ENCODE measurements around the gene COG7.

DNA sequence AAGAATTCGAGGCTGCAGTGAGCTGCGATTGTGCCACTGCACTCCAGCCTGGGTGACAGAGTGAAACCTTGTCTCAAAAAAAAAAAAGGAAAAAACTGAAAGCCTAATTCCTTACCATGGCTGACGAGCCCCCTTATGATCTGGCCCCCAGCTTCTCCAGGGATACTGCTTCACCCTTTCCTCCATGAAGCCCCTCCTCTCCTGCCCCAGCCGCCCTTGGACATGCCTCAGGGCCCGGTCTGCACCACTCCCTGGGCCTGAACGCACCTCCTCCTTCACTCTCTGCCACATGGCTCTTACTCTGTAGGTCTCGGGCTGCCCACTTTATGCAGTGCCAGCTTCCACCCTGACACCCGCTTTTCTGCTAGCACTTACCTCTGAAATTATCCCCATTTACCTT lies 65.3 kb downstream of the COG7 start:
- TF ChIP-seq, protein P1, sequence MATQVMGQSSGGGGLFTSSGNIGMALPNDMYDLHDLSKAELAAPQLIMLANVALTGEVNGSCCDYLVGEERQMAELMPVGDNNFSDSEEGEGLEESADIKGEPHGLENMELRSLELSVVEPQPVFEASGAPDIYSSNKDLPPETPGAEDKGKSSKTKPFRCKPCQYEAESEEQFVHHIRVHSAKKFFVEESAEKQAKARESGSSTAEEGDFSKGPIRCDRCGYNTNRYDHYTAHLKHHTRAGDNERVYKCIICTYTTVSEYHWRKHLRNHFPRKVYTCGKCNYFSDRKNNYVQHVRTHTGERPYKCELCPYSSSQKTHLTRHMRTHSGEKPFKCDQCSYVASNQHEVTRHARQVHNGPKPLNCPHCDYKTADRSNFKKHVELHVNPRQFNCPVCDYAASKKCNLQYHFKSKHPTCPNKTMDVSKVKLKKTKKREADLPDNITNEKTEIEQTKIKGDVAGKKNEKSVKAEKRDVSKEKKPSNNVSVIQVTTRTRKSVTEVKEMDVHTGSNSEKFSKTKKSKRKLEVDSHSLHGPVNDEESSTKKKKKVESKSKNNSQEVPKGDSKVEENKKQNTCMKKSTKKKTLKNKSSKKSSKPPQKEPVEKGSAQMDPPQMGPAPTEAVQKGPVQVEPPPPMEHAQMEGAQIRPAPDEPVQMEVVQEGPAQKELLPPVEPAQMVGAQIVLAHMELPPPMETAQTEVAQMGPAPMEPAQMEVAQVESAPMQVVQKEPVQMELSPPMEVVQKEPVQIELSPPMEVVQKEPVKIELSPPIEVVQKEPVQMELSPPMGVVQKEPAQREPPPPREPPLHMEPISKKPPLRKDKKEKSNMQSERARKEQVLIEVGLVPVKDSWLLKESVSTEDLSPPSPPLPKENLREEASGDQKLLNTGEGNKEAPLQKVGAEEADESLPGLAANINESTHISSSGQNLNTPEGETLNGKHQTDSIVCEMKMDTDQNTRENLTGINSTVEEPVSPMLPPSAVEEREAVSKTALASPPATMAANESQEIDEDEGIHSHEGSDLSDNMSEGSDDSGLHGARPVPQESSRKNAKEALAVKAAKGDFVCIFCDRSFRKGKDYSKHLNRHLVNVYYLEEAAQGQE (tag by site-specific recombination; IDR thresholded peaks at IDR 0.05) = no peak
- TF ChIP-seq ZNF10 (tag by site-specific recombination; IDR thresholded peaks at IDR 0.05) (no peak), SCRT1 (tag by site-specific recombination; IDR thresholded peaks at IDR 0.05; ENCODE audit: borderline replicate concordance) (no peak), BCL11A (tag by site-specific recombination; IDR thresholded peaks at IDR 0.05; ENCODE audit: low read depth) (no peak)
- TF ChIP-seq, protein P2, sequence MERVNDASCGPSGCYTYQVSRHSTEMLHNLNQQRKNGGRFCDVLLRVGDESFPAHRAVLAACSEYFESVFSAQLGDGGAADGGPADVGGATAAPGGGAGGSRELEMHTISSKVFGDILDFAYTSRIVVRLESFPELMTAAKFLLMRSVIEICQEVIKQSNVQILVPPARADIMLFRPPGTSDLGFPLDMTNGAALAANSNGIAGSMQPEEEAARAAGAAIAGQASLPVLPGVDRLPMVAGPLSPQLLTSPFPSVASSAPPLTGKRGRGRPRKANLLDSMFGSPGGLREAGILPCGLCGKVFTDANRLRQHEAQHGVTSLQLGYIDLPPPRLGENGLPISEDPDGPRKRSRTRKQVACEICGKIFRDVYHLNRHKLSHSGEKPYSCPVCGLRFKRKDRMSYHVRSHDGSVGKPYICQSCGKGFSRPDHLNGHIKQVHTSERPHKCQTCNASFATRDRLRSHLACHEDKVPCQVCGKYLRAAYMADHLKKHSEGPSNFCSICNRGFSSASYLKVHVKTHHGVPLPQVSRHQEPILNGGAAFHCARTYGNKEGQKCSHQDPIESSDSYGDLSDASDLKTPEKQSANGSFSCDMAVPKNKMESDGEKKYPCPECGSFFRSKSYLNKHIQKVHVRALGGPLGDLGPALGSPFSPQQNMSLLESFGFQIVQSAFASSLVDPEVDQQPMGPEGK (tag by site-specific recombination; IDR thresholded peaks at IDR 0.05) = no peak
